AG09309 (cell line): Measurements from ENCODE around the gene OR10A7.

Source experiments
- DNase-seq: peaks from one replicate; pipeline ENCODE4 v3.0.0-alpha.2; 2010; ENCODE audit warnings: low read depth
- H3K4me3 ChIP-seq: 2 replicates; pipeline ENCODE4 v1.5.1; 2011; ENCODE audit warnings: mild to moderate bottlenecking, low read depth, low read length, moderate library complexity; ENCODE audit not compliant: control insufficient read depth
- TF ChIP-seq, protein P1 (sequence below): IDR thresholded peaks from 2 replicates; pipeline ENCODE4 v1.5.1; 2011; ENCODE audit warnings: mild to moderate bottlenecking, low read depth, low read length, inconsistent platforms; ENCODE audit not compliant: insufficient read depth, control insufficient read depth; ENCODE audit errors: missing control alignments

OR10A7 gene

DNA sequence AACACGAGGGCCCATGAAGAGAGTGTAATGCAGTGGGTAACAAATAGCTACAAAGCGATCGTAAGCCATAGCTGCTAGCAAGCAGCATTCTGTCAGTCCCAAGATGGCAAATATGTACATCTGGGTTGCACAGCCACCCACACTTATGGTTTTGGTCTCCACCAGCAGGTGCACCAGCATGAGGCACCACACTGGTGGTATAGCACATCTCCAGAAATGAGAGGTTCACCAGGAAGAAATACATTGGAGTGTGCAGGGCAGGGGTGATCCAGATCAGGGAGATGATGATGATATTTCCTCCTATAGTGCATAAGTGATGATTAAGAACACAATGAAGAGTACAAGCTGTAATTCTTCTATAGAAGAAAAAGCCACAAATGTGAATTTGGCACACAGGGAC lies 26.4 kb upstream of the OR10A7 start:
- no peak for DNase-seq
- TF ChIP-seq, protein P1, sequence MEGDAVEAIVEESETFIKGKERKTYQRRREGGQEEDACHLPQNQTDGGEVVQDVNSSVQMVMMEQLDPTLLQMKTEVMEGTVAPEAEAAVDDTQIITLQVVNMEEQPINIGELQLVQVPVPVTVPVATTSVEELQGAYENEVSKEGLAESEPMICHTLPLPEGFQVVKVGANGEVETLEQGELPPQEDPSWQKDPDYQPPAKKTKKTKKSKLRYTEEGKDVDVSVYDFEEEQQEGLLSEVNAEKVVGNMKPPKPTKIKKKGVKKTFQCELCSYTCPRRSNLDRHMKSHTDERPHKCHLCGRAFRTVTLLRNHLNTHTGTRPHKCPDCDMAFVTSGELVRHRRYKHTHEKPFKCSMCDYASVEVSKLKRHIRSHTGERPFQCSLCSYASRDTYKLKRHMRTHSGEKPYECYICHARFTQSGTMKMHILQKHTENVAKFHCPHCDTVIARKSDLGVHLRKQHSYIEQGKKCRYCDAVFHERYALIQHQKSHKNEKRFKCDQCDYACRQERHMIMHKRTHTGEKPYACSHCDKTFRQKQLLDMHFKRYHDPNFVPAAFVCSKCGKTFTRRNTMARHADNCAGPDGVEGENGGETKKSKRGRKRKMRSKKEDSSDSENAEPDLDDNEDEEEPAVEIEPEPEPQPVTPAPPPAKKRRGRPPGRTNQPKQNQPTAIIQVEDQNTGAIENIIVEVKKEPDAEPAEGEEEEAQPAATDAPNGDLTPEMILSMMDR, result no peak
- H3K4me3 ChIP-seq, result no peak overlapping the region

DNA sequence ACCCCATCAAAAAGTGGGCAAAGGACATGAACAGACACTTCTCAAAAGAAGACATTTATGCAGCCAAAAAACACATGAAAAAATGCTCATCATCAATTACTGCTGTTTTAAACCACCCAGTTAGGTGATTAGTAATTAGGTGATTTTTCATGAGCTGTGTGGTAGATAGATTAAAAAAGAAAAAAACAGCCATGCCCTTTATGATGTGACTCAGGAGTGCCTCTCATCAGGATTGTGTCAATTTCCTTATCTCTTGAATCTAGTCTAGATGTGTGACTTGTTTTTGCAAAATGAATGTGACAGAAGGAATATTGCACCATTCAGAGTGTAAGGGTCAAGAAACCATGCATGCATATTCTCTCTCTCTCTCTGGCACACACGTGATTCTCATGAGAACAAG lies 5.7 kb downstream of the OR10A7 start:
- DNase-seq, result no peak
- no peak overlapping the region for H3K4me3 ChIP-seq
- TF ChIP-seq, protein P1, result no peak

DNA sequence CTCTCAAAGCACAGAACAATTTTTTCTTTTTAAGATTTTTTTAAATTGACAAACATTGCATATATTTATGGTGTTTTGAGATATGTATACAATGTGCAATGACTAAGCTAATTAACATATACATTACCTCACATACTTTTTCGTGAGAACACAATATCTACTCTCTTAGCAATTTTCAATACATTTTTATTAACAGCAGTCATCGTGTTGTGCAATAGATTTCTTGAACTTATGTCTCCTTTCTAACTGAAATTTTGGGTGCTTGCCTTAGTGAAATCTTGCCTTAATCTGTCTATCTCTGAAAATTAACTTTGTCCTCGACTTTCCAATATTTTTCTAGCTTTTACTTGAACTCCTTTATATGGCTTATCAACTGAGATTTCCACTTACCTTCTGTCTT lies 6.8 kb downstream of the OR10A7 start:
- no peak for DNase-seq
- TF ChIP-seq, protein P1, result no peak
- H3K4me3 ChIP-seq, result no peak overlapping the region

DNA sequence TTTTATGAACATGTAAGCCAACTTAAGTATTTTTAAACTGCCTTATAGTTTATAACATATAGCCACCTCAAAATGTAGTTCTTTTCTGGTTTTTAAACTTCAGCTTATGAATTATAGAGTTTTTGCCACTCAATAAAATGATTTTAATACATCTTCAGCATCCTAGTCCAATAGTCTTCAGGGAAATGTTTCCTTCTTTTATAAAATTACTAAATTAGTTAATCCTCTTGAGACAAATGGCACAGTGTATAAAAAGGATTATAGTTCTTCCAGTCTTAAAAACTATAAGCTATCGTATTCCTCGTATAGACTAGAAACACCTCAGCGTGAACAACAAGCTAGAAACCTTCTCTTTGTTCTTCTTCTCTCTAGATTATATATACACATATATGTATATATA lies 23.5 kb downstream of the OR10A7 start, which contains the start of gene OR6C74:
Gene OR6C74, plus strand, starts transcription at position 301 of the 400 bp plus-strand sequence. CDS start 2,679 bp downstream, outside the sequence.
- no peak within 1 kb of the TSS for H3K4me3 ChIP-seq
- TF ChIP-seq, protein P1, result no peak
- DNase-seq, result no peak

DNA sequence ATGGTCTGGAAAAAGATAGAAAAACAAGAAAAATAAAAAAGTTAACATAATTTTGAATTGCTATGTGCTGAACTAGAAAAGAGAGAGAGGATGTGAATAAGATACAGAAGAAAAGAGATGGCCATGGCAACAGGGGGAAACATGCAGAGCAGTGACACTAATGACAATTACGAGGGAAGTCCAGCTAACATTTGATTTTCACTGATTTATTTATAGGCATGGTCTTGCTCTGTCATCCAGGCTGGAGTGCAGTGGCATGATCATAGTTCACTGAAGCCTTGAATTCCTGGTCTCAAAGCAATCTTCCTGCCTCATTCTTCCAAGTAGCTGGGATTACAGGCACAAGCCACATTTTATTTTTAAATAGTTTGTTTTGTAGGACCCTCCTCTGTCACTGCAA lies 25.3 kb downstream of the OR10A7 start:
- no peak overlapping the region for H3K4me3 ChIP-seq
- TF ChIP-seq, protein P1, result no peak
- no peak for DNase-seq

DNA sequence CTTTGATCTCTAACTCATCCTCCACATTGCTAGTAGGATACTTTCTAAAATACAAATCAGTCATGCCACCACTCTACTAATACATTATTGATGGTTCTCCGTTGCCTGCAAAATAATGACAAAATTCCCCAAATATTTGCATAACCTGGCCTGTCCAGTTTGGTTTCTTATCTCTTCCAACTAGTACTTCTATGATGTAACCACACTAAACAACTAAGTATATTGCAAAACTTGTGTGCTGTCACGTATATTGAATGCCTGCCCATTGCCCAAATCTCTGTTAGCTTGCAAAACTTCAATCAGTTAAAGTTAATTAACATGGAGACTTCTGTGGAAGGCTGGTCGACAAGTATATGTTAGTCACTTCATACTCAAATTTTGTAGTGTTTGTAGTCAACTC lies 30.1 kb downstream of the OR10A7 start:
- no peak for DNase-seq
- TF ChIP-seq, protein P1, result no peak
- H3K4me3 ChIP-seq, result no peak overlapping the region

DNA sequence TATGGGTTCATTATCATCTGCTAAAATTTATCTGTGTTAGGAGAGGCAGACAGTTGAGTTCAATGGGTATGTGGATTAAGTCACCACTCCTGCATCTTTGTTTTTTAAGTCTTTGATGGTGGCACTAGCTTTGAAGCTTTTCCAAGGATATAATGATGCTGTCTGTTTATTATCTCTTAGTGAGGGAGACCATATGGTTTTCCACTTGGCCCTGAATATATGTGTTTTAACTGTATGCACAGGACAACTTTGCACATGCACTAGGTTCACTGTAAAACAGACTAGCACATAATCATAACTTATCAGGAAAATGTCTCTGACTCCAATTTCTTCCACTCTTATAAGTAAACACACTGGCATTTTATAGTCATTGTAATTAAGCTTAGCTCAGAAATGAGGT lies 32.5 kb downstream of the OR10A7 start:
- no peak overlapping the region for H3K4me3 ChIP-seq
- TF ChIP-seq, protein P1, result no peak
- DNase-seq, result no peak
